ENCODE data around the gene ADAM19.

The ADAM19 gene

DNA sequence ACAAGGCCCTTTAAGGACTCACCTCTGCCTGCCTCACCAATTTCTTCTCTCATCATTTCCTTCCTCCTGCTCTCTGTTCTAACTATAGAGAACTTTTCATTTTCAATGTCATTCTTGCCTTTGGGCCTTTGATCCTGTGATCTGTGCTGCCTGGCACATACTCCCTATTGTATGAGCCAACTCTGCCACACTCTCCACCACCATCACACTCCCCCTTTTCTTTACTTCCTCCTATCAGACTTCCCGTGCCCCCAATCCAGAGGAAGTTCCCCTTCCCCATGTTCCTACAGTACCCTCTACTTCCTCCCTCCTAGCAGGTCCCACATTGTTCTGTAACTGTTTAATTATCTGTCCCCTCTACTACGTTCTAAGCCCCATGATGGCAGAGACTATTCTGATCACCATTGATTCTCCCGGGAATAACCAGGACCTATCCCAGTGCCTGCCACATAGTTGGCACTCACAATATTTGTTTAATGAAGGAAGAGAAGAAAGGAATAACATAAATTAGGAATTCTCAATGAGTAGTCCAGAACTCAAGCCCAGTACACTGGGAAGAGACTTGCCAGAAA, 27.5 kb downstream of the ADAM19 start:
- Histone ChIP-seq H3K27ac (peak overlapping the region; percentile 90), H3K27me3 (replicated peaks) (no peaks in the 10 kb centered on the region), H3K4me3 (ENCODE audit: low read depth, low read length) (no peak overlapping the region), H3K36me3 (replicated peaks) (peaks cover 14% of the 10 kb centered on the region)
- in situ Hi-C loops (cut with HindIII; ENCODE audit: low pct_ligation_motif_present, low sequenced_read_pairs) = no loop called here
- TF ChIP-seq, protein P1, sequence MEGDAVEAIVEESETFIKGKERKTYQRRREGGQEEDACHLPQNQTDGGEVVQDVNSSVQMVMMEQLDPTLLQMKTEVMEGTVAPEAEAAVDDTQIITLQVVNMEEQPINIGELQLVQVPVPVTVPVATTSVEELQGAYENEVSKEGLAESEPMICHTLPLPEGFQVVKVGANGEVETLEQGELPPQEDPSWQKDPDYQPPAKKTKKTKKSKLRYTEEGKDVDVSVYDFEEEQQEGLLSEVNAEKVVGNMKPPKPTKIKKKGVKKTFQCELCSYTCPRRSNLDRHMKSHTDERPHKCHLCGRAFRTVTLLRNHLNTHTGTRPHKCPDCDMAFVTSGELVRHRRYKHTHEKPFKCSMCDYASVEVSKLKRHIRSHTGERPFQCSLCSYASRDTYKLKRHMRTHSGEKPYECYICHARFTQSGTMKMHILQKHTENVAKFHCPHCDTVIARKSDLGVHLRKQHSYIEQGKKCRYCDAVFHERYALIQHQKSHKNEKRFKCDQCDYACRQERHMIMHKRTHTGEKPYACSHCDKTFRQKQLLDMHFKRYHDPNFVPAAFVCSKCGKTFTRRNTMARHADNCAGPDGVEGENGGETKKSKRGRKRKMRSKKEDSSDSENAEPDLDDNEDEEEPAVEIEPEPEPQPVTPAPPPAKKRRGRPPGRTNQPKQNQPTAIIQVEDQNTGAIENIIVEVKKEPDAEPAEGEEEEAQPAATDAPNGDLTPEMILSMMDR (IDR thresholded peaks at IDR 0.05; ENCODE audit: low read depth, low read length, missing control alignments) = no peak
- no peak for DNase-seq

DNA sequence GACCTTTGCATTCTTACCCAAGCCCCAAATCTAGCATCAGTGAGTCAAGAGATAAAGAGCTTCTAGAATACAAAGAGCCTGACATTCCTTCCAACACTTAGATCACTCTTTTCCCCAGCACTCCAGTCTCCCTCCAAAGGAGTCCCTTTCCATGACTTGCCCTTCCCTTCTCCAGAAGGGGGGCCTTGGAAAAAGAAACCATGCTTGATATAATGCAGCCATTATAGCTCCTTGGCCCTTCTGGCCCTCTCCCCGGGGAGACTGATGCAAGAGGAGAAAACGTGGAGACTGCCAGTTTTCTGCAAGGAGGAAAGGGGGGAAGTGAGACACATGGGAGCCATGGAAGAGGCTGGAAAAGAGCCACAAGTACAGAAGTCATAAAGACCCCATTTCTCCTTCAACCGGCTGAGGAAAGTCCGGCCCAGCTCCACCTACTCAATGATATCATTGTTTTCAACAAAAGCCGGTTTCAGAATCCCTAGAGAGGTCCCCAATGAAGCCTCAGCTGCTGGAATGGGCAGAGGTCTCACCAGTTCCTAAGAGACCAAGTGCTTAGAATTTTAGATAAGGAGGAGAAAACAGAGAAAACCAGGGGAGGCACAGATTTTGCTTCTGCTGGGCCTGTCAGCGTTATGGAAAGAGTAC, 29.0 kb downstream of the ADAM19 start:
- H3K27me3 ChIP-seq (replicated peaks) = no peaks in the 10 kb centered on the region
- no peak for DNase-seq
- peak overlapping the region; percentile 90 for H3K27ac ChIP-seq
- peaks cover 6% of the 10 kb centered on the region for H3K36me3 ChIP-seq (replicated peaks)
- in situ Hi-C loops (cut with HindIII; ENCODE audit: low pct_ligation_motif_present, low sequenced_read_pairs) = no loop called here
- TF ChIP-seq, protein P1 (IDR thresholded peaks at IDR 0.05; ENCODE audit: low read depth, low read length, missing control alignments) = no peak
- no peak overlapping the region for H3K4me3 ChIP-seq (ENCODE audit: low read depth, low read length)

DNA sequence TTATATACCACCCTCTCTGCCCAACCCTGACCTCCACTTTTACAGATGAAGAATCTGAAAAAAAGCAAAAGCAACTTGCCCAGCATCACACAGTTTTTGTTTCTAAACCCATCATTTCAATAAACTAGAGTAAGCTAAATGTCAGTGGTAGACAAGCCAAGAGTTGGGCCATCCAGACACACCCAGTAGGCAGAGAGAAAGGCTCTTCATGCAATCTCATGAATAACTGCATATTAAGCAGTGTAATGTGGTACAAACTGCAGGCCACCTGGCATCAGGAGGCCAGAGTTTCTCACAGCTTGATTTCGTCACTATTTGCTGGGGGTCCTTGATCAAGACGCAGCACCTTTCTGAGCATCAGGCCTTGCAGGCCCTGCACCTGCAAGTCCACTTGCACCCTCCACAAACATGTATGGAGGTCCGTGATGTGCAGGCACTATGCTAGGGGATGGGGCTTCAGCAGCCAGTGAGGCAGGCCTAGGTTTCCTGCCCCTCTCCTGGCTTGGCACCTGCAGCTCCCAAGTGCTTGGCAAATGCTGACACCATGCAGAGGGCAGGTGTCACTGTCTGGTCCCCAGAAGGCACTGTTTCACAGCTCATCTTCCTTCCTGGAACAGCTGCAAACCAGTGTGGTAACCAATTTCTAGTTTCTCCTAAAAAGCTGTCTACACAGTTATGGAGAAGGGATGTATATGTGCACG, 29.8 kb downstream of the ADAM19 start:
- TF ChIP-seq, protein P1 (IDR thresholded peaks at IDR 0.05; ENCODE audit: low read depth, low read length, missing control alignments) = no peak
- Histone ChIP-seq H3K4me3 (ENCODE audit: low read depth, low read length) (no peak overlapping the region), H3K36me3 (replicated peaks) (peaks cover 3% of the 10 kb centered on the region), H3K27me3 (replicated peaks) (no peaks in the 10 kb centered on the region), H3K27ac (peak overlapping the region; percentile 90)
- no peak for DNase-seq
- in situ Hi-C loops (cut with HindIII; ENCODE audit: low pct_ligation_motif_present, low sequenced_read_pairs) = no loop called here

DNA sequence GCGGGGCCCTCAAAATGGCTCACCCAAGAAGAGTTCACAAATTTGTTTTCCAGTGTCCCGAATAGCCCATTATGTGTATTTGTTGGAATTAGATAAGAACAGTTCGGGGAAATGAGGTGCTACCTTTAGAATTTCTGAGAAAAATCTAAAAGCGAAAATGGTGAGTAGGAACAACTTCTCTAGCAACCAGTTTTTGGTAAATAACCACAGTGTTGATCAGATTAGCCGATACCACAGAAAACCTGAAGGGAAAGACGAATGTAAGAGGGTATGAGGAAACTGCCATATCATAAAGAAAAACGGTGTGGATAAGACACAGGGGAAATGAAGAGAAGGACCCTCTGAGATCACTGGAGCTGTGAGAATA, 31.0 kb downstream of the ADAM19 start:
- in situ Hi-C loops (cut with HindIII; ENCODE audit: low pct_ligation_motif_present, low sequenced_read_pairs) = no loop called here
- Histone ChIP-seq H3K36me3 (replicated peaks) (peaks cover 3% of the 10 kb centered on the region), H3K4me3 (ENCODE audit: low read depth, low read length) (no peak overlapping the region), H3K27ac (peak overlapping the region; percentile 85), H3K27me3 (replicated peaks) (no peaks in the 10 kb centered on the region)
- no peak for DNase-seq
- TF ChIP-seq, protein P1 (IDR thresholded peaks at IDR 0.05; ENCODE audit: low read depth, low read length, missing control alignments) = no peak

DNA sequence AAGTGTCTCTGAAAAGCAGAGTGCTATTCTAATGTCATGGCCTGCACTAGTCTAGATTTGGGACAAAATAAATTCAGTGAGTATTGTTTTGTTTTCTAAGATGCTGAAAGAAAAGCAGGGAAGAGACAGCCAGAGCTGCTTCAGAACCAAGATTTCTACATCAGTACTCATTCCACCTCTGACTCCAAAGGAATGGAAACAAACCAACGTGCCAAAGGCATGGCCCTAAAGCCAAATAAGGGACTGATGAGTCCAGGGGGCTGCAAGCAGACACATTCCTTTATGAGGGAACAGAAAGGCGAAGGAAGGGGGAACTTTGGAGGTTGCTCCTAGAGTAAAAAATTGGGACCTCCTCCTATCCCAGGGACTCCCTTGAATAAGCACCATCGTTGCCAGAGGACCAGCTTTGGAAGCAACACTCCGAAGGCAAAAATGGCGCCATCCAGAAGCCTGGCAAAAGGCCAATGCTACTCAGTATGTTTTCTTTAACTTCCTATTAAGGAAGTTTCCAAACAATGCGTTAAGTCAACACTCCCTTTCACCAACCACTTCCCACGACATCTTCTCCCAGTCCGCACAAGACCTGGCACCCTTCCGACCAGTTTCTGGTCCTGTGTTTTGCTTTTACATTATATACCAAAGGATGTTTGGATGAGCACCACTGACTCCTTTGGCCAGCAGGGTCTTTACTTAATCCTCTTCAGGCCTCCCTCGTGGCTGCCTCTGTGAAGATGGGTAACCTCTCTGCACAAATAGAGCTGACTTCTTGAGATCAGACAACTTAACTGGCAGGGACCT, 31.6 kb downstream of the ADAM19 start:
- Histone ChIP-seq H3K4me3 (ENCODE audit: low read depth, low read length) (no peak overlapping the region), H3K27me3 (replicated peaks) (no peaks in the 10 kb centered on the region), H3K36me3 (replicated peaks) (peaks cover 3% of the 10 kb centered on the region), H3K27ac (peak overlapping the region; percentile 85)
- TF ChIP-seq, protein P1 (IDR thresholded peaks at IDR 0.05; ENCODE audit: low read depth, low read length, missing control alignments) = no peak
- in situ Hi-C loops (cut with HindIII; ENCODE audit: low pct_ligation_motif_present, low sequenced_read_pairs) = no loop called here
- peak; percentile 80 for DNase-seq

Data from brain microvascular endothelial cell (primary cell).